ENCODE data around the gene DRGX.

DNA sequence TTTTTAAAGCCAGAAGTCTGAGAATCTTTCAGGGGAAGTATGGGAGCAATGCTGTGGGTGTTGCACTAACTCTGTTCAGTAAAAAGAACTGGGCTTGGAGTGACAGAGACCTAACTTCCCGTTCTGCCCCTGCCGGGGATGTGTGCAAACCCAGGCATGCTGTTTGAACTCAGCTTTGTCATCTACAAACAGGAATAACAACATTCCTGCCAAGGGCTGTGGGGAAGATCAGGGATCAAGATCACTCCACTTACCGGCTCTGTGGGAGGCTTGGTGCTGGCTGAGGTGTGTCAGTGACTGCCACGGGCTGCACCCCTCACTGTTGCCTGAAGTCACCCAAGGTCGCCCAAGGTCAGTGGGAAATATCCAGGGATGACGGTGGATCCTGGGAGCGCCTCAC is 23.1 kb upstream of the DRGX start:
- no peak for TF ChIP-seq ZNF296 (CRISPR knock-in tag; conservative IDR thresholded peaks at IDR 0.05)
- TF ChIP-seq, protein P1, sequence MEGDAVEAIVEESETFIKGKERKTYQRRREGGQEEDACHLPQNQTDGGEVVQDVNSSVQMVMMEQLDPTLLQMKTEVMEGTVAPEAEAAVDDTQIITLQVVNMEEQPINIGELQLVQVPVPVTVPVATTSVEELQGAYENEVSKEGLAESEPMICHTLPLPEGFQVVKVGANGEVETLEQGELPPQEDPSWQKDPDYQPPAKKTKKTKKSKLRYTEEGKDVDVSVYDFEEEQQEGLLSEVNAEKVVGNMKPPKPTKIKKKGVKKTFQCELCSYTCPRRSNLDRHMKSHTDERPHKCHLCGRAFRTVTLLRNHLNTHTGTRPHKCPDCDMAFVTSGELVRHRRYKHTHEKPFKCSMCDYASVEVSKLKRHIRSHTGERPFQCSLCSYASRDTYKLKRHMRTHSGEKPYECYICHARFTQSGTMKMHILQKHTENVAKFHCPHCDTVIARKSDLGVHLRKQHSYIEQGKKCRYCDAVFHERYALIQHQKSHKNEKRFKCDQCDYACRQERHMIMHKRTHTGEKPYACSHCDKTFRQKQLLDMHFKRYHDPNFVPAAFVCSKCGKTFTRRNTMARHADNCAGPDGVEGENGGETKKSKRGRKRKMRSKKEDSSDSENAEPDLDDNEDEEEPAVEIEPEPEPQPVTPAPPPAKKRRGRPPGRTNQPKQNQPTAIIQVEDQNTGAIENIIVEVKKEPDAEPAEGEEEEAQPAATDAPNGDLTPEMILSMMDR (CRISPR knock-in tag; IDR thresholded peaks at IDR 0.05), result no peak
- no peak for TF ChIP-seq ZNF776 (CRISPR knock-in tag; IDR thresholded peaks at IDR 0.05)
- TF ChIP-seq ARNTL (CRISPR knock-in tag; IDR thresholded peaks at IDR 0.05), result no peak
- no peak for TF ChIP-seq ZNF3 (CRISPR knock-in tag; IDR thresholded peaks at IDR 0.05)
- TF ChIP-seq, protein P2, sequence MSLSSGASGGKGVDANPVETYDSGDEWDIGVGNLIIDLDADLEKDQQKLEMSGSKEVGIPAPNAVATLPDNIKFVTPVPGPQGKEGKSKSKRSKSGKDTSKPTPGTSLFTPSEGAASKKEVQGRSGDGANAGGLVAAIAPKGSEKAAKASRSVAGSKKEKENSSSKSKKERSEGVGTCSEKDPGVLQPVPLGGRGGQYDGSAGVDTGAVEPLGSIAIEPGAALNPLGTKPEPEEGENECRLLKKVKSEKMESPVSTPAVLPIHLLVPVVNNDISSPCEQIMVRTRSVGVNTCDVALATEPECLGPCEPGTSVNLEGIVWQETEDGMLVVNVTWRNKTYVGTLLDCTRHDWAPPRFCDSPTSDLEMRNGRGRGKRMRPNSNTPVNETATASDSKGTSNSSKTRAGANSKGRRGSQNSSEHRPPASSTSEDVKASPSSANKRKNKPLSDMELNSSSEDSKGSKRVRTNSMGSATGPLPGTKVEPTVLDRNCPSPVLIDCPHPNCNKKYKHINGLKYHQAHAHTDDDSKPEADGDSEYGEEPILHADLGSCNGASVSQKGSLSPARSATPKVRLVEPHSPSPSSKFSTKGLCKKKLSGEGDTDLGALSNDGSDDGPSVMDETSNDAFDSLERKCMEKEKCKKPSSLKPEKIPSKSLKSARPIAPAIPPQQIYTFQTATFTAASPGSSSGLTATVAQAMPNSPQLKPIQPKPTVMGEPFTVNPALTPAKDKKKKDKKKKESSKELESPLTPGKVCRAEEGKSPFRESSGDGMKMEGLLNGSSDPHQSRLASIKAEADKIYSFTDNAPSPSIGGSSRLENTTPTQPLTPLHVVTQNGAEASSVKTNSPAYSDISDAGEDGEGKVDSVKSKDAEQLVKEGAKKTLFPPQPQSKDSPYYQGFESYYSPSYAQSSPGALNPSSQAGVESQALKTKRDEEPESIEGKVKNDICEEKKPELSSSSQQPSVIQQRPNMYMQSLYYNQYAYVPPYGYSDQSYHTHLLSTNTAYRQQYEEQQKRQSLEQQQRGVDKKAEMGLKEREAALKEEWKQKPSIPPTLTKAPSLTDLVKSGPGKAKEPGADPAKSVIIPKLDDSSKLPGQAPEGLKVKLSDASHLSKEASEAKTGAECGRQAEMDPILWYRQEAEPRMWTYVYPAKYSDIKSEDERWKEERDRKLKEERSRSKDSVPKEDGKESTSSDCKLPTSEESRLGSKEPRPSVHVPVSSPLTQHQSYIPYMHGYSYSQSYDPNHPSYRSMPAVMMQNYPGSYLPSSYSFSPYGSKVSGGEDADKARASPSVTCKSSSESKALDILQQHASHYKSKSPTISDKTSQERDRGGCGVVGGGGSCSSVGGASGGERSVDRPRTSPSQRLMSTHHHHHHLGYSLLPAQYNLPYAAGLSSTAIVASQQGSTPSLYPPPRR (CRISPR knock-in tag; IDR thresholded peaks at IDR 0.05; ENCODE audit: borderline replicate concordance), result no peak
- TF ChIP-seq POLR2A (IDR thresholded peaks at IDR 0.05; ENCODE audit: insufficient read depth in 1 of 2, low read depth in 2 of 2, low read length in 2 of 2), result no peak
- TF ChIP-seq ZNF670 (CRISPR knock-in tag; IDR thresholded peaks at IDR 0.05; ENCODE audit: borderline replicate concordance), result no peak
- TF ChIP-seq, protein P3, sequence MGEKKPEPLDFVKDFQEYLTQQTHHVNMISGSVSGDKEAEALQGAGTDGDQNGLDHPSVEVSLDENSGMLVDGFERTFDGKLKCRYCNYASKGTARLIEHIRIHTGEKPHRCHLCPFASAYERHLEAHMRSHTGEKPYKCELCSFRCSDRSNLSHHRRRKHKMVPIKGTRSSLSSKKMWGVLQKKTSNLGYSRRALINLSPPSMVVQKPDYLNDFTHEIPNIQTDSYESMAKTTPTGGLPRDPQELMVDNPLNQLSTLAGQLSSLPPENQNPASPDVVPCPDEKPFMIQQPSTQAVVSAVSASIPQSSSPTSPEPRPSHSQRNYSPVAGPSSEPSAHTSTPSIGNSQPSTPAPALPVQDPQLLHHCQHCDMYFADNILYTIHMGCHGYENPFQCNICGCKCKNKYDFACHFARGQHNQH (CRISPR knock-in tag; IDR thresholded peaks at IDR 0.05), result no peak

All from HepG2 (cell line).